Coronary artery (tissue), 2 donors: ENCODE measurements around the gene ATG2B.
"Not testable (repeated sequence)": the region's sequence is repeated elsewhere in the genome, so short reads cannot be mapped to it uniquely, and the experiment has no call there.

Source experiments
- DNase-seq: peaks from one replicate; pipeline ENCODE4 v3.0.0-alpha.2; 2017; ENCODE audit warnings: low spot score
- H3K27ac ChIP-seq, 2 donors: fragments of 200-600 bp; sonication (generic); one replicate each; pipeline ENCODE4 v1.5.1; 2016 to 2019
- H3K4me3 ChIP-seq: fragments of 200-600 bp; sonication (generic); 2 replicates; pipeline ENCODE4 v1.5.1; 2016; ENCODE audit warnings: mild to moderate bottlenecking, moderate library complexity
- TF ChIP-seq, protein P1 (sequence below): fragments of 200-600 bp; sonication (generic); IDR thresholded peaks from one replicate; pipeline ENCODE4 v1.5.1; 2019; ENCODE audit warnings: antibody characterized with exemption

ATG2B gene

DNA sequence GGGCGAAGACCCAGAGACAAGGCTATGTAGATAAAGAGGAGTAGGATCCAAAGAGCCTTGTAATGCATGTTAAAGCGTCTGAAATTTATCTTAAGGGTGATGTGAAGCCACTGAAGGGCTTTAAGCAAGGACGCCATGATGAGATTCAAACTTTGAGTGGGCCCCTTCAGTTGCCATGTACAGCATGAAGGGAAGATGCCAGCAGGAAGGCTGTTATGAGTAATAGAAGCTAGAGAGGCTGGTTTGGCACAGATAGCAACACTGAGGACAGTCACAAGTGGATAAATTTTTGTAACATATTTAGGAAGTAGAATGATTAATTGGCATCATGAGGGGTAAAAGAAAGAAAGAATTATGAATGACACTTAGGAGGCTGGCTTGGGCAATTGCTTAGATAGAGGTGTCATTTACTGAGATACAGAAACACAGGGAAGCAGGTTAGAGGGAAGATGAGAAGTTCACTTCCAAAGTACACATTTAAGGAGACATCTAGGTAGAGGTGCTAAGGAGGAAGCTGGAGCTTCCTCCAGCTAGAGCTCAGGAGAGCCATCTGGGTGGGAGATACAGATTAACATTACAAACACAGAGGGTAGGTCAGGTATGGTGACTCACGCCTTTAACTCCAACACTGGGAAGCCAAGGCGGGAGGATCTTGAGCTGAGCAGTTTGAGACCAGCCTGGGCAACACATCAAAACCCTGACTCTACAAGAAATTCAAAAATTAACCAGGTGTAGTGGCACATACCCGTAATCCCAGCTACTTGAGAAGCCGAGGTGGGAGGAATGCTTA is 13.7 kb downstream of the ATG2B start:
- TF ChIP-seq, protein P1, sequence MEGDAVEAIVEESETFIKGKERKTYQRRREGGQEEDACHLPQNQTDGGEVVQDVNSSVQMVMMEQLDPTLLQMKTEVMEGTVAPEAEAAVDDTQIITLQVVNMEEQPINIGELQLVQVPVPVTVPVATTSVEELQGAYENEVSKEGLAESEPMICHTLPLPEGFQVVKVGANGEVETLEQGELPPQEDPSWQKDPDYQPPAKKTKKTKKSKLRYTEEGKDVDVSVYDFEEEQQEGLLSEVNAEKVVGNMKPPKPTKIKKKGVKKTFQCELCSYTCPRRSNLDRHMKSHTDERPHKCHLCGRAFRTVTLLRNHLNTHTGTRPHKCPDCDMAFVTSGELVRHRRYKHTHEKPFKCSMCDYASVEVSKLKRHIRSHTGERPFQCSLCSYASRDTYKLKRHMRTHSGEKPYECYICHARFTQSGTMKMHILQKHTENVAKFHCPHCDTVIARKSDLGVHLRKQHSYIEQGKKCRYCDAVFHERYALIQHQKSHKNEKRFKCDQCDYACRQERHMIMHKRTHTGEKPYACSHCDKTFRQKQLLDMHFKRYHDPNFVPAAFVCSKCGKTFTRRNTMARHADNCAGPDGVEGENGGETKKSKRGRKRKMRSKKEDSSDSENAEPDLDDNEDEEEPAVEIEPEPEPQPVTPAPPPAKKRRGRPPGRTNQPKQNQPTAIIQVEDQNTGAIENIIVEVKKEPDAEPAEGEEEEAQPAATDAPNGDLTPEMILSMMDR = no peak
- no peak for DNase-seq
- Histone ChIP-seq H3K27ac (no peak overlapping the region), H3K4me3 (no peak overlapping the region)

DNA sequence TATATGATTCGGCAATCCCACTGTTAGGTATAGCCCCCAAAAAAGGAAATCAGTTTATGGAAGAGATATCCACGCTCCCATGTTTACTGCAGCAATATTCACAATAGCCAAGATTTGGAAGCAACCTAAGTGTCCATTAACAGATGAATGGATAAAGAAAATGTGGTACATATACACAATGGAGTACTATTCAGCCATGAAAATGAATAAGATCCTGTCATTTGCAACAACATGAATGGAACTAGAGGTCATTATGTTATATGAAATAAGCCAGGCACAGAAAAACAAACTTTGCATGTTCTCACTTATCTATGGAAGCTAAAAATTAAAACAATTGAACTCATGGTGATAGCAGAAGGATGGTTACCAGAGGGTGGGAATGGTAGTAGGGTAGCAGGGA is 15.2 kb downstream of the ATG2B start:
- DNase-seq, H3K27ac ChIP-seq, H3K4me3 ChIP-seq: not testable (repeated sequence)

DNA sequence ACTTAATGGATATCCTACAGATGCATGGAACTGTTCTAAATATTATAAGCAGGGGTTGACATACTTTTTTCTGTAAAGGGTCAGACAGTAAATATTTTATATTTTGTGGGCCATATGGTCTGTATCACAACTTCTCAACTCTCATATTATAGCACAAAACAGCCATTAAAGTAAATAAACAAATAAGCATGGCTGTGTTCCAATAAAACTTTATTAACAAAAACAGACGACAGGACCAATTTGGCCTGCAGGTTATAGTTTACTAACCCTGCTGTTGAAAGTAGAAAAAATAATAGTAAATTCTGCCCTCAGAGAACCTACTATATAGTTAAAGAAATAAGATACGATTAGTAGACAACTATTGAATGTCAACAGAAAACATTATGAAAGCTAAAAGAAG is 17.5 kb downstream of the ATG2B start:
- TF ChIP-seq, protein P1 = no peak
- Histone ChIP-seq H3K4me3 (no peak overlapping the region), H3K27ac (no peak overlapping the region)
- DNase-seq = no peak

DNA sequence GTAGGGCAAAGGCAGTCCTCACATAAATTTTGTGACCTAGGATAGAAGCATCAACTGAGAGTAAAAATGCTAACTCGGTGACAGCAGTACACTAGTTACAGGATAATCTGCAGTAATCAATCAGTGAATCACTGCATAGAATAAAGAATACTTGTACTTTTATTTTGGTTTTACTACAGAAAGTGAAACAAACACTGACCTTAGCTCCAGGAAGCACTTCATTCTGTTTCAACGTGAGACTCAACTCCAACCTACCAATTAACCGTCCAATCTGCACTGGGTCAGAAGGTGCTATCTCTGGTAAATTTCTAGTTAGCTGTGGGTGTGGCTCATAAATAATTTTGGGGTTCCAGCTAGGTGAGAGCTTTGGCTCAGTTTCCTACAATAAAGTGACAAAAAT is 21.8 kb downstream of the ATG2B start:
- TF ChIP-seq, protein P1 = no peak

DNA sequence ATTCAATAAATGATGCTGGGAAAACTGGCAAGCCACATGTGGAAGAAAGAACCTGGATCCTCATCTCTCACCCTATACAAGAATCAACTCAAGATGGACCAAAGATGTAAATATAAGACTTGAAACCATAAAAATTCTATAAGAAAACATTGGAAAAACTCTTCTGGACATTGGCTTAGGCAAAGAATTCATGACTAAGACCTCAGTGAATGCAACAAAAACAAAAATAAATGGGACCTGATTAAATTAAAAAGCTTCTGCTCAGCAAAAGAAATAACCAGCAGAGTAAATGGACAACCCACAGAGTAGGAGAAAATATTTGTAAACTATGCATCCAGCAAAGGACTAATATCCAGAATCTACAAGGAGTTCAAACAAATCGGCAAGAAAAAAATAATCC is 24.6 kb downstream of the ATG2B start:
- DNase-seq = no peak
- no peak overlapping the region for H3K4me3 ChIP-seq
- TF ChIP-seq, protein P1 = no peak
- no peak overlapping the region for H3K27ac ChIP-seq

More for the DNA sequence above, 21.8 kb downstream of the ATG2B start:
- no peak overlapping the region for H3K27ac ChIP-seq
- DNase-seq = no peak
- no peak overlapping the region for H3K4me3 ChIP-seq

DNA sequence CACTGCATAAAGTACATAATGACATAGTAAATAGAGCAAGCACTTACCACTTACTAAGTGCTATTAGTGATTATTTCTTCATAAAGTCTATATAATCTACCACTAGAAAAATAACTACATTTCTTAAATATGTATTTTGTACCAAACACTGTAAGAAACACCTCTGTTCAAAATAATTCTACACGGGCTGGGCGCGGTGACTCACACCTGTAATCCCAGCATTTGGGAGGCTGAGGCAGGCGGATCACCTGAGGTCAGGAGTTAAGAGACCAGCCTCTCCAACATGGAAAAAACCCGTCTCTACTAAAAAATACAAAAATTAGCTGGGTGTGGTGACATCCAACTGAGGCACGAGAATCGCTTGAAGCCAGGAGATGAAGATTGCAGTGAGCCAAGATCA is 38.9 kb downstream of the ATG2B start:
- H3K27ac ChIP-seq = no peak overlapping the region
- TF ChIP-seq, protein P1 = no peak
- DNase-seq = no peak
- no peak overlapping the region for H3K4me3 ChIP-seq

DNA sequence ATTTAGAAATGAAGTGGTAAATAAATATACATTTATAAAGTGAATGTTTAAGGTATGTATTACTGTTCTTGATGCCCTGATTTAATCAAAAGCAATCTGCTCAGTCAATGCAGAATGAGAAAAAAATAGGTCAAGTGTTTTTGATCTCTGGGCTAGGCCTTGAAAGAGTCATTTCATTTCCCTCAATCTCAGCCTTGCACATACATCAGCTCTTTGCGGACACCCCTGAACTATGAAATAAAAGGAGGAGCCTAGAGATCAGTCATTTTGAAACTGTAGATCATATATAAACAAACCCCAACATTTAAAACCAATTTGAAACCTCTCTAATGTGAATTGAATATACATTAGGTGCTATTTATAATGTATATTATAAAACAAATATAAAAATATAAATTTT is 42.5 kb downstream of the ATG2B start:
- TF ChIP-seq, protein P1 = no peak
- H3K27ac ChIP-seq = no peak overlapping the region
- DNase-seq = no peak
- no peak overlapping the region for H3K4me3 ChIP-seq
